HG03565 (cell line): Measurements from ENCODE around the gene GNAI3.

ENCODE experiments used
- ATAC-seq: cut with Tn5 transposase; IDR thresholded peaks from one replicate; pipeline ENCODE4 v1.9.1; 2021; ENCODE audit warnings: mild to moderate bottlenecking, moderate library complexity; ENCODE audit not compliant: unreplicated experiment

The GNAI3 gene

GRCh38 chr1:109592916-109593315, 44.5 kb downstream of the GNAI3 start:
- ATAC-seq = no peak

- no peak for ATAC-seq
Observed at GRCh38 chr1:109595531-109595930, 47.1 kb downstream of the GNAI3 start.

- no peak for ATAC-seq
Observed at GRCh38 chr1:109598156-109598555, 49.7 kb downstream of the GNAI3 start.

- ATAC-seq = no peak
Observed at GRCh38 chr1:109598655-109599054, 50.2 kb downstream of the GNAI3 start.

- no peak for ATAC-seq
Observed at GRCh38 chr1:109603229-109603628, 54.8 kb downstream of the GNAI3 start.

GRCh38 chr1:109605381-109605780, 57.0 kb downstream of the GNAI3 start:
- ATAC-seq = no peak

GRCh38 chr1:109609881-109610280, 61.5 kb downstream of the GNAI3 start:
- ATAC-seq = no peak

GRCh38 chr1:109610609-109611307, 62.3 kb downstream of the GNAI3 start:
- no peak for ATAC-seq

GRCh38 chr1:109611308-109611990, 63.0 kb downstream of the GNAI3 start:
- no peak for ATAC-seq

GRCh38 chr1:109613361-109614147, 65.1 kb downstream of the GNAI3 start:
- ATAC-seq = no peak

- ATAC-seq = no peak
Observed at GRCh38 chr1:109615879-109616278, 67.5 kb downstream of the GNAI3 start.

GRCh38 chr1:109616391-109616790, 68.0 kb downstream of the GNAI3 start:
- no peak for ATAC-seq

GRCh38 chr1:109617291-109617801, 68.9 kb downstream of the GNAI3 start:
- no peak for ATAC-seq

GRCh38 chr1:109618661-109619575, 70.5 kb downstream of the GNAI3 start:
- ATAC-seq = no peak

- ATAC-seq = peak; percentile 46
Observed at GRCh38 chr1:109619576-109620400, 71.4 kb downstream of the GNAI3 start, which contains the start of the genes AMPD2 and GNAT2. AMPD2 (plus strand) TSS chr1:109619837; CDS start chr1:109621176, 1,339 bp downstream. GNAT2 (minus strand) TSS chr1:109619616; CDS start chr1:109612870, 6,746 bp downstream.

GRCh38 chr1:109620401-109620791, 72.0 kb downstream of the GNAI3 start:
- ATAC-seq = no peak

- peak; percentile 53 for ATAC-seq
Observed at GRCh38 chr1:109620841-109621286, 72.4 kb downstream of the GNAI3 start.

GRCh38 chr1:109621379-109622136, 73.1 kb downstream of the GNAI3 start:
- ATAC-seq = no peak
